Smooth muscle cell (in vitro differentiated cells): ENCODE data around the gene C3orf85. TPM values are rescaled to one million over a fixed set of nuclear protein-coding genes. Genes with fewer than 3 reads are reported as not detected.

Source experiments
- DNase-seq: peaks from one replicate; lab custom pipeline; 2025; ENCODE audit not compliant: unreplicated experiment; lab: John Stamatoyannopoulos, UW
- H2AFZ ChIP-seq: fragments of 200-600 bp; sonication (generic); 2 replicates; pipeline ENCODE4 v1.6.0; 2016; ENCODE audit warnings: antibody characterized with exemption, low read depth, mild to moderate bottlenecking
- H3F3A ChIP-seq: fragments of 200-600 bp; sonication (generic); 2 replicates; pipeline ENCODE4 v1.6.0; 2017; ENCODE audit warnings: antibody characterized with exemption, low read depth
- H3K27ac ChIP-seq: fragments of 200-600 bp; sonication (generic); 2 replicates; pipeline ENCODE4 v1.5.1; 2016; ENCODE audit warnings: low read depth, mild to moderate bottlenecking
- H3K27me3 ChIP-seq: fragments of 200-600 bp; sonication (generic); 2 replicates; pipeline ENCODE4 v1.6.1; 2016; ENCODE audit warnings: low read depth, mild to moderate bottlenecking
- H3K36me3 ChIP-seq: fragments of 200-600 bp; sonication (generic); 2 replicates; pipeline ENCODE4 v1.5.1; 2016; ENCODE audit warnings: low read depth
- H3K4me1 ChIP-seq: fragments of 200-600 bp; sonication (generic); 2 replicates; pipeline ENCODE4 v1.5.1; 2016; ENCODE audit warnings: low read depth
- H3K4me2 ChIP-seq: fragments of 200-600 bp; sonication (generic); 2 replicates; pipeline ENCODE4 v1.6.0; 2016; ENCODE audit warnings: mild to moderate bottlenecking
- H3K4me3 ChIP-seq: fragments of 200-600 bp; sonication (generic); 2 replicates; pipeline ENCODE4 v1.5.1; 2016; ENCODE audit warnings: mild to moderate bottlenecking
- H3K79me2 ChIP-seq: fragments of 200-600 bp; sonication (generic); 2 replicates; pipeline ENCODE4 v1.6.0; 2016; ENCODE audit warnings: low read depth, mild to moderate bottlenecking
- H3K9ac ChIP-seq: fragments of 200-600 bp; sonication (generic); 2 replicates; pipeline ENCODE4 v1.6.0; 2016; ENCODE audit warnings: low read depth
- H3K9me3 ChIP-seq: fragments of 200-600 bp; sonication (generic); replicated peaks from 2 replicates; pipeline ENCODE4 v1.5.1; 2016; ENCODE audit warnings: low read depth
- H4K20me1 ChIP-seq: fragments of 200-600 bp; sonication (generic); 2 replicates; pipeline ENCODE4 v1.6.0; 2016; ENCODE audit warnings: low read depth
- CTCF ChIP-seq: fragments of 200-600 bp; sonication (generic); IDR thresholded peaks from 2 replicates; pipeline ENCODE4 v1.5.1; 2017; ENCODE audit warnings: borderline replicate concordance, mild to moderate bottlenecking, antibody characterized with exemption; ENCODE audit not compliant: insufficient read depth, poor library complexity, severe bottlenecking
- WGBS: methylation state at CpG from one replicate; pipeline ENCODE4 v1.1.7; 2016; ENCODE audit warnings: low lambda C conversion rate; 5-methylcytosine and 5-hydroxymethylcytosine counted together
- polyA plus RNA-seq: library from polyadenylated mRNA; unstranded; fragments of >200 nt; fragmentation: Nextera tagmentation; extraction: Ambion mirVana; gene quantifications from 2 replicates; pipeline ENCODE4 v1.2.1, GENCODE V29; 2016
- total RNA-seq: library from RNA; depleted of rRNA; stranded (reverse); fragments of >200 nt; gene quantifications from 2 replicates; pipeline ENCODE4 v1.2.3, GENCODE V29; 2014

The C3orf85 gene, protein sequence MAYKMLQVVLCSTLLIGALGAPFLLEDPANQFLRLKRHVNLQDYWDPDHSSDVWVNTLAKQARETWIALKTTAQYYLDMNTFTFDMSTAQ
- total RNA-seq: not detected in 2 replicates
- not detected in 2 replicates for polyA plus RNA-seq

GRCh38 chr3:109136523-109136922, at the start of gene C3orf85:
TSS of gene C3orf85 (plus strand) at chr3:109136719. CDS start at chr3:109136848, 129 bp downstream.
- Histone ChIP-seq H3K9ac (no peak within 1 kb of the TSS), H2AFZ (no peak within 1 kb of the TSS), H3K4me3 (peak within 1 kb of the TSS; percentile 35), H3F3A (no peaks in the 10 kb centered on the region), H3K4me2 (no peak within 1 kb of the TSS), H3K79me2 (no peaks in the 10 kb centered on the region), H3K4me1 (no peaks in the 10 kb centered on the region), H3K27ac (no peak within 1 kb of the TSS), H3K36me3 (no peaks in the 10 kb centered on the region), H3K27me3 (no peaks in the 10 kb centered on the region), H4K20me1 (no peaks in the 10 kb centered on the region), H3K9me3 (no peaks in the 10 kb centered on the region)
- DNase-seq: no peak
- 80% methylated on average over 3 of the region's 3 CpGs for WGBS
- TF ChIP-seq CTCF: no peak

GRCh38 chr3:109089265-109089664, 47.3 kb upstream of the C3orf85 start:
- Histone ChIP-seq H3K4me2 (peak overlapping the region; percentile 55), H3K9ac (no peak overlapping the region), H3K4me1 (no peaks in the 10 kb centered on the region), H3K79me2 (no peaks in the 10 kb centered on the region), H3K9me3 (no peaks in the 10 kb centered on the region), H3K27ac (no peak overlapping the region), H4K20me1 (no peaks in the 10 kb centered on the region), H3F3A (no peaks in the 10 kb centered on the region), H2AFZ (no peak overlapping the region), H3K36me3 (no peaks in the 10 kb centered on the region), H3K4me3 (no peak overlapping the region), H3K27me3 (peaks cover 6% of the 10 kb centered on the region)
- no peak for DNase-seq
- WGBS: 85% methylated on average over 1 of the region's 1 CpG
- no peak for TF ChIP-seq CTCF

- H3K9ac ChIP-seq: no peak overlapping the region
- H3K36me3 ChIP-seq: no peaks in the 10 kb centered on the region
- H2AFZ ChIP-seq: no peak overlapping the region
- H3K27ac ChIP-seq: no peak overlapping the region
- peaks cover 1% of the 10 kb centered on the region for H3K27me3 ChIP-seq
- WGBS: 42% methylated on average over 2 of the region's 2 CpGs
- no peaks in the 10 kb centered on the region for H3F3A ChIP-seq
- TF ChIP-seq CTCF: no peak
- no peaks in the 10 kb centered on the region for H4K20me1 ChIP-seq
- no peaks in the 10 kb centered on the region for H3K4me1 ChIP-seq
- H3K4me3 ChIP-seq: no peak overlapping the region
- DNase-seq: no peak
- H3K9me3 ChIP-seq: no peaks in the 10 kb centered on the region
- H3K4me2 ChIP-seq: no peak overlapping the region
- H3K79me2 ChIP-seq: no peaks in the 10 kb centered on the region
These were observed 44.7 kb upstream of the C3orf85 start for GRCh38 chr3:109091846-109092245.

- no peak for TF ChIP-seq CTCF
- Histone ChIP-seq H2AFZ (no peak overlapping the region), H3K4me1 (no peaks in the 10 kb centered on the region), H3K27ac (no peak overlapping the region), H3K4me3 (no peak overlapping the region), H3K9me3 (no peaks in the 10 kb centered on the region), H3K79me2 (no peaks in the 10 kb centered on the region), H3K4me2 (no peak overlapping the region), H3K36me3 (no peaks in the 10 kb centered on the region), H3K27me3 (no peaks in the 10 kb centered on the region), H4K20me1 (no peaks in the 10 kb centered on the region), H3F3A (no peaks in the 10 kb centered on the region), H3K9ac (no peak overlapping the region)
- DNase-seq: no peak
These were observed 43.0 kb upstream of the C3orf85 start for GRCh38 chr3:109093561-109093960.
